ENCODE results near the gene NRARP. TPM values are rescaled to one million over a fixed set of nuclear protein-coding genes. Genes with fewer than 3 reads are reported as not detected.

The NRARP gene
- total RNA-seq, 1 experiment from 2014 or later = 24.7 TPM

- peaks cover 8% of the 10 kb centered on the region; the same call in 1 of the 2 replicates for H3K9me3 ChIP-seq
- ChIA-PET POLR2A (no interaction called here), CTCF (interaction anchor here (0.6 kb wide), 1 partner anchor 66 kb away, joined by 3 read pairs; no protein-coding TSS in a partner anchor)
- H3K4me3 Mint-ChIP-seq (ENCODE audit: unreplicated experiment) = no peak overlapping the region
- no peaks in the 10 kb centered on the region for H3K9me3 Mint-ChIP-seq (ENCODE audit: unreplicated experiment)
- BruUV-seq (replicated peaks) = no TSS peak
- H3K27me3 Mint-ChIP-seq (ENCODE audit: insufficient read depth, unreplicated experiment) = no peaks in the 10 kb centered on the region
- no peaks in the 10 kb centered on the region for H3K4me1 ChIP-seq
- no peak for TF ChIP-seq CTCF (IDR thresholded peaks at IDR 0.05; ENCODE audit: insufficient read depth in 1 of 2, low read depth in 1 of 2, low read length in 1 of 2, severe bottlenecking in 1 of 2, unreplicated experiment in 1 of 2)
- no peaks in the 10 kb centered on the region for H3K27me3 ChIP-seq (replicated peaks; ENCODE audit: control insufficient read depth, insufficient read depth, low read length)
- no peak for DNase-seq
- no peak overlapping the region for H3K27ac Mint-ChIP-seq (ENCODE audit: unreplicated experiment)
- H3K36me3 ChIP-seq (ENCODE audit: control insufficient read depth, insufficient read depth, low read length) = no peaks in the 10 kb centered on the region
- no peak overlapping the region for H3K4me3 ChIP-seq (ENCODE audit: low read depth, low read length)
- H3K36me3 Mint-ChIP-seq (ENCODE audit: insufficient read depth, unreplicated experiment) = no peaks in the 10 kb centered on the region
- intact Hi-C loops (cut with micrococcal nuclease; ENCODE audit: unreplicated experiment) = no loop called here
- no peaks in the 10 kb centered on the region for H3K4me1 Mint-ChIP-seq (ENCODE audit: low read depth, unreplicated experiment)
Observed at GRCh38 chr9:137348769-137349470, 46.8 kb upstream of the NRARP start.

- Histone ChIP-seq H3K4me3 (ENCODE audit: low read depth, low read length) (no peak overlapping the region), H3K9me3 (peaks cover 8% of the 10 kb centered on the region; the same call in 1 of the 2 replicates), H3K27me3 (replicated peaks; ENCODE audit: control insufficient read depth, insufficient read depth, low read length) (no peaks in the 10 kb centered on the region), H3K4me1 (no peaks in the 10 kb centered on the region), H3K36me3 (ENCODE audit: control insufficient read depth, insufficient read depth, low read length) (no peaks in the 10 kb centered on the region)
- Mint-ChIP-seq H3K27me3 (ENCODE audit: insufficient read depth, unreplicated experiment) (no peaks in the 10 kb centered on the region), H3K9me3 (ENCODE audit: unreplicated experiment) (no peaks in the 10 kb centered on the region), H3K27ac (ENCODE audit: unreplicated experiment) (no peak overlapping the region), H3K4me3 (ENCODE audit: unreplicated experiment) (no peak overlapping the region), H3K36me3 (ENCODE audit: insufficient read depth, unreplicated experiment) (no peaks in the 10 kb centered on the region), H3K4me1 (ENCODE audit: low read depth, unreplicated experiment) (no peaks in the 10 kb centered on the region)
- DNase-seq = no peak
- no peak for TF ChIP-seq CTCF (IDR thresholded peaks at IDR 0.05; ENCODE audit: insufficient read depth in 1 of 2, low read depth in 1 of 2, low read length in 1 of 2, severe bottlenecking in 1 of 2, unreplicated experiment in 1 of 2)
- ChIA-PET POLR2A (no interaction called here), CTCF (no interaction called here)
- BruUV-seq (replicated peaks) = no TSS peak
- intact Hi-C loops (cut with micrococcal nuclease; ENCODE audit: unreplicated experiment) = no loop called here
Observed at GRCh38 chr9:137347928-137348327, 45.9 kb upstream of the NRARP start.

- CTCF ChIA-PET = no interaction called here
- Histone ChIP-seq H3K36me3 (ENCODE audit: control insufficient read depth, insufficient read depth, low read length) (no peaks in the 10 kb centered on the region), H3K27me3 (replicated peaks; ENCODE audit: control insufficient read depth, insufficient read depth, low read length) (no peaks in the 10 kb centered on the region), H3K4me1 (no peaks in the 10 kb centered on the region), H3K4me3 (ENCODE audit: low read depth, low read length) (no peak overlapping the region), H3K9me3 (peaks cover 8% of the 10 kb centered on the region; the same call in 1 of the 2 replicates)
- DNase-seq = no peak
- Mint-ChIP-seq H3K4me1 (ENCODE audit: low read depth, unreplicated experiment) (no peaks in the 10 kb centered on the region), H3K27ac (ENCODE audit: unreplicated experiment) (no peak overlapping the region), H3K9me3 (ENCODE audit: unreplicated experiment) (no peaks in the 10 kb centered on the region), H3K4me3 (ENCODE audit: unreplicated experiment) (no peak overlapping the region), H3K36me3 (ENCODE audit: insufficient read depth, unreplicated experiment) (no peaks in the 10 kb centered on the region), H3K27me3 (ENCODE audit: insufficient read depth, unreplicated experiment) (no peaks in the 10 kb centered on the region)
- intact Hi-C loops (cut with micrococcal nuclease; ENCODE audit: unreplicated experiment) = no loop called here
- no TSS peak for BruUV-seq (replicated peaks)
- TF ChIP-seq CTCF (IDR thresholded peaks at IDR 0.05; ENCODE audit: insufficient read depth in 1 of 2, low read depth in 1 of 2, low read length in 1 of 2, severe bottlenecking in 1 of 2, unreplicated experiment in 1 of 2) = no peak
- POLR2A ChIA-PET = no interaction called here
Observed at GRCh38 chr9:137342482-137342881, 40.4 kb upstream of the NRARP start.

Data from Caco-2 (cell line).